Caco-2 (cell line): ENCODE data around the gene SLC44A2. TPM values are rescaled to one million over a fixed set of nuclear protein-coding genes. Genes with fewer than 3 reads are reported as not detected.

Experiments
- BruUV-seq: library from RNA; stranded (reverse); fragments of 400-500 nt; replicated peaks from 2 replicates; lab custom pipeline; 2021; lab: Mats Ljungman, UMichigan
- CTCF ChIA-PET: fragments of 300-600 bp; sonication (Branson Sonifier 250); formaldehyde crosslinking; loops from one replicate; lab custom pipeline; 2022; ENCODE audit warnings: antibody characterized with exemption; lab: Charles Lee
- POLR2A ChIA-PET: fragments of 300-600 bp; sonication (Branson Sonifier 250); formaldehyde crosslinking; loops from one replicate; lab custom pipeline; 2022; ENCODE audit warnings: antibody characterized with exemption; lab: Charles Lee
- DNase-seq, 2 experiments: peaks; one replicate each; pipeline versions ENCODE4 v3.0.0 to v3.0.0-alpha.2; 2020 to 2022
- H3K27me3 ChIP-seq: replicated peaks from 2 replicates; pipeline ENCODE4 v1.6.0; 2011; ENCODE audit warnings: low read length; ENCODE audit not compliant: control insufficient read depth, insufficient read depth
- H3K36me3 ChIP-seq: 2 replicates; pipeline ENCODE4 v1.5.1; 2011; ENCODE audit warnings: low read length; ENCODE audit not compliant: control insufficient read depth, insufficient read depth
- H3K4me1 ChIP-seq: fragments of 250-450 bp; sonication (Bioruptor Pico); 2 replicates; pipeline ENCODE4 v1.5.1; 2020; ENCODE audit warnings: mild to moderate bottlenecking
- H3K4me3 ChIP-seq: 2 replicates; pipeline ENCODE4 v1.5.1; 2011; ENCODE audit warnings: low read depth, mild to moderate bottlenecking, control low read depth, low read length
- H3K9me3 ChIP-seq: fragments of 250-450 bp; sonication (Bioruptor Pico); 2 replicates; pipeline ENCODE4 v1.5.1; 2020; ENCODE audit warnings: mild to moderate bottlenecking, moderate library complexity
- H3K27ac Mint-ChIP-seq: one replicate; pipeline ENCODE4 v1.8.0; 2022; ENCODE audit warnings: mixed read lengths; ENCODE audit not compliant: unreplicated experiment
- H3K27me3 Mint-ChIP-seq: one replicate; pipeline ENCODE4 v1.8.0; 2022; ENCODE audit warnings: mixed read lengths; ENCODE audit not compliant: insufficient read depth, unreplicated experiment
- H3K36me3 Mint-ChIP-seq: one replicate; pipeline ENCODE4 v1.8.0; 2022; ENCODE audit warnings: mild to moderate bottlenecking, mixed read lengths; ENCODE audit not compliant: insufficient read depth, unreplicated experiment
- H3K4me1 Mint-ChIP-seq: one replicate; pipeline ENCODE4 v1.8.0; 2022; ENCODE audit warnings: low read depth, mixed read lengths; ENCODE audit not compliant: unreplicated experiment
- H3K4me3 Mint-ChIP-seq: one replicate; pipeline ENCODE4 v1.8.0; 2022; ENCODE audit warnings: mild to moderate bottlenecking, moderate library complexity, mixed read lengths; ENCODE audit not compliant: unreplicated experiment
- H3K9me3 Mint-ChIP-seq: one replicate; pipeline ENCODE4 v1.8.0; 2022; ENCODE audit warnings: mixed read lengths; ENCODE audit not compliant: unreplicated experiment
- intact Hi-C: fragments of 100-400 bp; cut with micrococcal nuclease; formaldehyde crosslinking; loops from one replicate; pipeline ENCODE4 v1.10.0; 2022; ENCODE audit not compliant: unreplicated experiment
- total RNA-seq: library from RNA; stranded (reverse); gene quantifications from 2 replicates; pipeline ENCODE4 v1.2.3, GENCODE V29; 2022
- TF ChIP-seq, protein P1 (sequence below), 2 experiments: fragments of 200-600 bp in 1 of 2; IDR thresholded peaks; 1 replicate in 1 of 2; 2 replicates in 1 of 2; pipeline versions ENCODE4 v1.5.1 to v1.8.0; 2011 to 2022; ENCODE audit warnings: antibody characterized with exemption in 1 of 2, control low read depth in 1 of 2, inconsistent platforms in 1 of 2, low read depth in 1 of 2, low read length in 1 of 2, mild to moderate bottlenecking in 1 of 2, moderate library complexity in 1 of 2; ENCODE audit not compliant: insufficient read depth in 1 of 2, severe bottlenecking in 1 of 2, unreplicated experiment in 1 of 2

Gene SLC44A2
- total RNA-seq, 1 experiment from 2014 or later: 119 TPM

- POLR2A ChIA-PET: interaction anchor here (0.6 kb wide), 1 partner anchor 333 kb away, joined by 7 read pairs; no protein-coding TSS in a partner anchor
- no peaks in the 10 kb centered on the region for H3K36me3 ChIP-seq
- Mint-ChIP-seq H3K27me3 (no peaks in the 10 kb centered on the region), H3K9me3 (no peaks in the 10 kb centered on the region), H3K27ac (no peak overlapping the region), H3K36me3 (peaks cover 8% of the 10 kb centered on the region), H3K4me3 (no peak overlapping the region), H3K4me1 (peaks cover 8% of the 10 kb centered on the region)
- intact Hi-C loops: no loop called here
- no peak overlapping the region for H3K4me3 ChIP-seq
- no TSS peak for BruUV-seq
- no peaks in the 10 kb centered on the region for H3K27me3 ChIP-seq
- H3K9me3 ChIP-seq: no peaks in the 10 kb centered on the region
- no peak for DNase-seq
- CTCF ChIA-PET: interaction anchor here (0.7 kb wide), 1 partner anchor 136 kb away, joined by 7 read pairs; no protein-coding TSS in a partner anchor
- TF ChIP-seq, protein P1, sequence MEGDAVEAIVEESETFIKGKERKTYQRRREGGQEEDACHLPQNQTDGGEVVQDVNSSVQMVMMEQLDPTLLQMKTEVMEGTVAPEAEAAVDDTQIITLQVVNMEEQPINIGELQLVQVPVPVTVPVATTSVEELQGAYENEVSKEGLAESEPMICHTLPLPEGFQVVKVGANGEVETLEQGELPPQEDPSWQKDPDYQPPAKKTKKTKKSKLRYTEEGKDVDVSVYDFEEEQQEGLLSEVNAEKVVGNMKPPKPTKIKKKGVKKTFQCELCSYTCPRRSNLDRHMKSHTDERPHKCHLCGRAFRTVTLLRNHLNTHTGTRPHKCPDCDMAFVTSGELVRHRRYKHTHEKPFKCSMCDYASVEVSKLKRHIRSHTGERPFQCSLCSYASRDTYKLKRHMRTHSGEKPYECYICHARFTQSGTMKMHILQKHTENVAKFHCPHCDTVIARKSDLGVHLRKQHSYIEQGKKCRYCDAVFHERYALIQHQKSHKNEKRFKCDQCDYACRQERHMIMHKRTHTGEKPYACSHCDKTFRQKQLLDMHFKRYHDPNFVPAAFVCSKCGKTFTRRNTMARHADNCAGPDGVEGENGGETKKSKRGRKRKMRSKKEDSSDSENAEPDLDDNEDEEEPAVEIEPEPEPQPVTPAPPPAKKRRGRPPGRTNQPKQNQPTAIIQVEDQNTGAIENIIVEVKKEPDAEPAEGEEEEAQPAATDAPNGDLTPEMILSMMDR (IDR thresholded peaks at IDR 0.05; ENCODE audit: insufficient read depth in 1 of 2, low read depth in 1 of 2, low read length in 1 of 2, severe bottlenecking in 1 of 2, unreplicated experiment in 1 of 2): no peak
- H3K4me1 ChIP-seq: peaks cover 17% of the 10 kb centered on the region
Observed at GRCh38 chr19:10618846-10619245, 6.5 kb upstream of the SLC44A2 start.

- Histone ChIP-seq H3K27me3 (no peaks in the 10 kb centered on the region), H3K9me3 (no peaks in the 10 kb centered on the region), H3K4me1 (peaks cover 25% of the 10 kb centered on the region), H3K4me3 (no peak overlapping the region), H3K36me3 (no peaks in the 10 kb centered on the region)
- H3K9me3 Mint-ChIP-seq: no peaks in the 10 kb centered on the region
- peak in 1 of 2 experiments; percentile 19 for DNase-seq
- intact Hi-C loops: no loop called here
- peak overlapping the region; percentile 38 for H3K27ac Mint-ChIP-seq
- peaks cover 8% of the 10 kb centered on the region for H3K36me3 Mint-ChIP-seq
- CTCF ChIA-PET: interaction anchor here (0.6 kb wide), 2 partner anchors 11 to 24 kb away, joined by 4 to 5 read pairs; no protein-coding TSS in a partner anchor
- POLR2A ChIA-PET: interaction anchor here (0.6 kb wide), 1 partner anchor 8 kb away, joined by 3 read pairs; no protein-coding TSS in a partner anchor
- no peaks in the 10 kb centered on the region for H3K27me3 Mint-ChIP-seq
- no TSS peak for BruUV-seq
- TF ChIP-seq, protein P1 (IDR thresholded peaks at IDR 0.05; ENCODE audit: insufficient read depth in 1 of 2, low read depth in 1 of 2, low read length in 1 of 2, severe bottlenecking in 1 of 2, unreplicated experiment in 1 of 2): no peak
- peaks cover 8% of the 10 kb centered on the region for H3K4me1 Mint-ChIP-seq
- H3K4me3 Mint-ChIP-seq: no peak overlapping the region
Observed at GRCh38 chr19:10620786-10621185, 4.6 kb upstream of the SLC44A2 start.

GRCh38 chr19:10621966-10622365 is 3.4 kb upstream of the SLC44A2 start:
- no peak overlapping the region for H3K4me3 ChIP-seq
- H3K9me3 Mint-ChIP-seq: no peaks in the 10 kb centered on the region
- H3K4me1 ChIP-seq: peaks cover 26% of the 10 kb centered on the region
- no peak overlapping the region for H3K4me3 Mint-ChIP-seq
- H3K27ac Mint-ChIP-seq: peak overlapping the region; percentile 76
- POLR2A ChIA-PET: no interaction called here
- no peaks in the 10 kb centered on the region for H3K9me3 ChIP-seq
- DNase-seq: no peak
- H3K27me3 Mint-ChIP-seq: no peaks in the 10 kb centered on the region
- CTCF ChIA-PET: interaction anchor here (1.0 kb wide), 1 partner anchor 41 kb away, joined by 6 read pairs; no protein-coding TSS in a partner anchor
- H3K36me3 ChIP-seq: no peaks in the 10 kb centered on the region
- H3K36me3 Mint-ChIP-seq: peaks cover 14% of the 10 kb centered on the region
- TF ChIP-seq, protein P1 (IDR thresholded peaks at IDR 0.05; ENCODE audit: insufficient read depth in 1 of 2, low read depth in 1 of 2, low read length in 1 of 2, severe bottlenecking in 1 of 2, unreplicated experiment in 1 of 2): no peak
- BruUV-seq: no TSS peak
- no peaks in the 10 kb centered on the region for H3K27me3 ChIP-seq
- intact Hi-C loops: no loop called here
- peaks cover 8% of the 10 kb centered on the region for H3K4me1 Mint-ChIP-seq
